ENCODE measurements around the gene SMAD9.

GRCh38 chr13:36914648-36915047 lies 5.4 kb downstream of the SMAD9 start:
- TF ChIP-seq CTCF (IDR thresholded peaks at IDR 0.05) (no peak), POLR2A (IDR thresholded peaks at IDR 0.05) (no peak)
